ENCODE measurements around the gene ITFG1. TPM values are rescaled to one million over a fixed set of nuclear protein-coding genes. Genes with fewer than 3 reads are reported as not detected.
"Not testable (repeated sequence)": the region's sequence is repeated elsewhere in the genome, so short reads cannot be mapped to it uniquely, and the experiment has no call there.

Gene ITFG1
- total RNA-seq, 2 experiments from 2014 or later = 24.5 to 26.2 TPM

GRCh38 chr16:47475786-47476185 is 14.9 kb upstream of the ITFG1 start:
- ChIA-PET CTCF (no interaction called here), POLR2A (no interaction called here)

DNA sequence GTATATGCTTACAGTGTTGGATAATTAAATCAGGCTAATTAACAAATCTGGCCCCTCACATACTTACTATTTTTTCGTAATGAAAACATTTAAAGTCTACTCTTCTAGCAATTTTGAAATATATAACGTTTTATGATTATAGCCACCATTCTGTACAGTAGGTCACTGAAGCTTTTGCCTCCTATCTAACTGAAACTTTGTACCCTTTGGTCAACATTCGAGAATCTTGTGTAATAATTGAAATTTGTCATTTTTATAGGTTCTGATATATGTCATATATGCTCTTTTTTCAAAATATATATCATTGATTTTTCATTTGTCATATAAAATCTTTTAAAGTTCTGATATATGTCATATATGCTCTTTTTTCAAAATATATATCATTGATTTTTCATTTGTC is 12.9 kb upstream of the ITFG1 start:
- POLR2A ChIA-PET = no interaction called here
- CTCF ChIA-PET = no interaction called here

DNA sequence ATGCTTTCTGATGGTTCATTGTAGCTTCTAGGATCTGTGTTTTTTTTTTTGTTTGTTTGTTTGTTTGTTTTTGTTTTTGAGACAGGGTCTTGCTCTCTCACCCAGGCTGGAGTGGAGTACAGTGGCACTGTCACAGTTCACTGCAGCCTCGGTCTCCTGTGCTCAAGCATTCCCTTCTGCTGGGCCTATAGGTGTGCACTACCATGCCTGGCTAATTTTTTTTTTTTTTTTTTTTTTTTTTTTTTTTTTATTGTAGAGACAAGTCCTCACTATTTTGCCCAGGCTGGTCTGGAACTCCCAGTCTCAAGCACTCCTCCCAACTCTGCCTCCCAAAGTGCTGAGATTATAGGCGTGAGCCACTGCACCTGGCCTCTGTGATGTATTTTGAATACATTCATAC is 12.1 kb upstream of the ITFG1 start:
- CTCF ChIA-PET, POLR2A ChIA-PET: not testable (repeated sequence)

GRCh38 chr16:47470810-47471209 is 9.9 kb upstream of the ITFG1 start:
- POLR2A ChIA-PET = no interaction called here
- CTCF ChIA-PET = no interaction called here

GRCh38 chr16:47470211-47470610 is 9.3 kb upstream of the ITFG1 start:
- ChIA-PET CTCF (no interaction called here), POLR2A (no interaction called here)

DNA sequence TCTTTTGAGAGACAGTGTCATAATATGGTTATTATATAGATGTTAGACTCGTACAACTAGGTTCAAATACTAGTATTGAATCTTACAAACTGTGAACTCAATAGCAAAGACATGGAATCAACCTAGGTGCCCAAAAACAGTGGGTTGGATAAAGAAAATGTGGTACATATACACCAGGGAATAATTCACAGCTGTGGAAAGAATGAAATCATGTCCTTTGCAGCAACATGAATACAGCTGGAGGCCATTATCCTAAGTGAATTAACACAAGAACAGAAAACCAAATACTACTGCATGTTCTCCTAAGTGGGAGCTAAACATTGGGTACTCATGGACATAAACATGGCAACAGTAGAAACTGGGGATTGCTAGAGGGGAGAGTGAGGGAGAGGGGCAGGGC is 8.4 kb upstream of the ITFG1 start:
- POLR2A ChIA-PET = no interaction called here

GRCh38 chr16:47468070-47468689 is 7.3 kb upstream of the ITFG1 start:
- CTCF ChIA-PET, POLR2A ChIA-PET: not testable (repeated sequence)

More for the DNA sequence above, 8.4 kb upstream of the ITFG1 start:
- CTCF ChIA-PET = interaction anchor here (0.6 kb wide), 1 partner anchor 24 kb away, joined by 3 read pairs; no protein-coding TSS in a partner anchor

- ChIA-PET POLR2A (no interaction called here), CTCF (interaction anchor here (1.0 kb wide), 1 partner anchor 12 kb away, joined by 4 read pairs; no protein-coding TSS in a partner anchor)
Observed at GRCh38 chr16:47467501-47467900, 6.6 kb upstream of the ITFG1 start.

- CTCF ChIA-PET = no interaction called here
- POLR2A ChIA-PET = no interaction called here
Observed at GRCh38 chr16:47465919-47466630, 5.2 kb upstream of the ITFG1 start.

DNA sequence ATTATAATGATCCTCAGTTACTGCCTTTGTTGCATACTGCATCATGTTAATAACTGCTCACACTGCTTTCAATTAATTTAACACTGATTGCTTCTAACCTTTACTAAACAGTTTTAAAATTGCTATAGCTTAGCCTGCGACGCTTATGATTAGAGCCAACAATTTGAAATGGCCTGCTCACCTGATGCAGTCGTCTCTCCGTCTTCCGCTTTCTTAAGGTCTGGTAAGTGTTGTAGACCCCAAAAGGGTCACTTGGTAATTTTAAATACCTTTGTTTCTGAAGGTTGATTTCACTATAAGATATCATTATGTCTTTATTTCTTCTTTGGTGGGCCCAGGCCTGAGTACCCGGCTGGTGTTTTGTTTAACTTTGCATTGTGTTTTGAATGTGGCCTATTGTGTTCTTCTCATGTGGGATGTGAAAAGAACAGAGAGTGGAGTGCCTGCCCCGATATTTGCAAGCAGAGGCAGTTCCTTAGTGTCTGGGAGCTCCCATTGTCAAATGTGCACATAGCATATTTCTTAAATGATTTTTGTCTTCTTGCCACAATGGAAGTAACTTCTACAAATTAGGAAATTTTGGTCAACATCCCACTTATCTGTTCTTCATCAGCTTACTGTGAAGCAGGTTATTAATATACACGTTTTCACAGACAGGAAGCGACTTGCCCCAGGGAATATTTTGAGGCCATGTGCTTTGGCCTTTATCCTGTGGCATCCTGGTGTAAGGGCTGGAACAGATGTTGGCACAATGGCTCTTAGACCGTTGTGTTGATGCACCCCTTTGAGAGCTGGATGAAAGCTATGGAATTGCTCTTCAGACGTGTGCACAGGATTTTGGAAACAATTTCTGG is 3.1 kb upstream of the ITFG1 start:
- CTCF ChIA-PET = interaction anchor here (0.6 kb wide), 1 partner anchor 676 kb away, joined by 6 read pairs; no protein-coding TSS in a partner anchor
- POLR2A ChIA-PET = no interaction called here

DNA sequence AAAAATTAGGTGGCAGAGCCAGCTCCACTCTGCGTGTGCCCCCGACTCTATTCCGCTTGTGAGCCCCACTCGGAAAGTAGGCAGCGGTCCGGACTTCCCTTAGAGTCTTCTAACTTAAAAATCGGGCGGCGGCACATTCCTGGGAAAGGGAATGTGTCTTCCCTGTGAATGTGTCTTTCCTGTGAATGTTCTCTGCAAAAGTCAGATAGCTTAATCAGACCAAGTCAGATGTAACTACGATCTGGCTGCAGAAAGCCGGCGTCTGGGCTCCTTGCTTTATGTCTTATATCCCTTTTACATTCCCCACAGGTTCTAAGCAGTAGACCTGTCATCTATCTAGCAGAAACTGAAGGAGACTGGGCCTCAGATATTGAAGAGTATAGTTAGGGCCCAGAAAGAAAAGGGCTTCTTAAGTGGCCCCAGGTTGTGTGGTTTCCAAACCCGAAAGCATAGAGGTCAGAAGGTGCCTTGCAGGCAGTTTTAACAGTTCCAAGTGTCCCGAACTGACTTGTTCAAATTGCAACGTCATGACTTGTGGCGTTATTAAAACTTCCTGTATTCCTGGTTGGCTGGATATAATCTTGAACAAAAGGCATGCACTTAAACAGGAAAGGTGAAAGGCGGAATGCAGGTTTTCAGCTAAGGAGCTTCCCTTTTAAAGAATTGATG is 869 bp upstream of the ITFG1 start:
- POLR2A ChIA-PET = interaction anchor here (0.6 to 1.5 kb wide), 4 partner anchors 10 to 489 kb away, joined by 4 to 5 read pairs (median 4); partner anchors contain the start of gene NETO2
- CTCF ChIA-PET = interaction anchor here (1.1 to 1.4 kb wide), 3 partner anchors 320 to 1161 kb away, joined by 3 to 5 read pairs (median 3); no protein-coding TSS in a partner anchor

DNA sequence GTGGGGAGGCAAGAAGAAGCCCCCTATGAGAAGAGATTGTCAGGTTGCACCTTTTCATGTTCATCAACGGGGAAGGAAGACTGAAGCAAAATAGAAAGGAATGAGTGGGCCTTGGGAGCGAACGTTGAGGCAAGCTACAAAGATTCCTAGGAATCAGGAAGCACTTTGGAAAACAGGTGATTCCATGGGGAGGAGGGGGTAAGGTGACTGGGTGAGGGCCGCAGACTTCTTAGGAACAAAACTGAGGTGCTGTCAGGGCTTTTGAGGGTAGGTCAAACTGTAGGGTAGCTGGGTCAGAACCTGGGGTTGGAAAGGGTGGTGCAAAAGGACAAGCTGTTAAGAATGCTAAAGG is 528 bp downstream of the ITFG1 start:
- ChIA-PET CTCF (interaction anchor here (1.3 kb wide), 1 partner anchor 316 kb away, joined by 4 read pairs; the partner anchor contains the start of gene NETO2), POLR2A (interaction anchor here (1.3 to 1.5 kb wide), 3 partner anchors 9 to 488 kb away, joined by 3 to 5 read pairs (median 4); partner anchors contain the start of gene NETO2)

- CTCF ChIA-PET = no interaction called here
- POLR2A ChIA-PET = interaction anchor here (1.3 kb wide), 1 partner anchor 315 kb away, joined by 3 read pairs; the partner anchor contains the start of gene NETO2
Observed at GRCh38 chr16:47459603-47460002, 1.3 kb downstream of the ITFG1 start.

DNA sequence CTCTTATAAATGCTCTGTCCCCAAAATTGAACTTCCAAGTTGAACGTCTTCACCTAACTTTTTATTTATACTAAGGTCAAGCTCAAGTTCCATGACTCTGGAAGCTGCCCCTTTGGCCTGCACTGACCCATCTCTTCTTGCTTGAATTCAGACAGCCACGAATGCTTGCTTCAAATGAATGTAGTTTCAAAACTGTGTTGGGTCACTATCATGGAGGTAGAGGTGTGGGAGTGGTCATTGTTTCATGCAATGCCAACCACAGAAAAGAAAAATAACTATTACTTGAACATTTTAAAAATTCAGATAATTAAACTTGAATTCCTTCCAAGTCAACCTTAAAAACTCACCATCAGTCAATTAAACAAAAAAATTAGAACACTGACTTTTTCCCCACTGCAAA is 2.5 kb downstream of the ITFG1 start:
- CTCF ChIA-PET = no interaction called here

GRCh38 chr16:47449788-47450187 is 11.1 kb downstream of the ITFG1 start:
- ChIA-PET POLR2A (no interaction called here), CTCF (interaction anchor here (0.6 kb wide), 1 partner anchor 248 kb away, joined by 3 read pairs; no protein-coding TSS in a partner anchor)

More for the DNA sequence above, 2.5 kb downstream of the ITFG1 start:
- POLR2A ChIA-PET = no interaction called here

GRCh38 chr16:47448830-47449575 is 11.9 kb downstream of the ITFG1 start:
- POLR2A ChIA-PET = no interaction called here

DNA sequence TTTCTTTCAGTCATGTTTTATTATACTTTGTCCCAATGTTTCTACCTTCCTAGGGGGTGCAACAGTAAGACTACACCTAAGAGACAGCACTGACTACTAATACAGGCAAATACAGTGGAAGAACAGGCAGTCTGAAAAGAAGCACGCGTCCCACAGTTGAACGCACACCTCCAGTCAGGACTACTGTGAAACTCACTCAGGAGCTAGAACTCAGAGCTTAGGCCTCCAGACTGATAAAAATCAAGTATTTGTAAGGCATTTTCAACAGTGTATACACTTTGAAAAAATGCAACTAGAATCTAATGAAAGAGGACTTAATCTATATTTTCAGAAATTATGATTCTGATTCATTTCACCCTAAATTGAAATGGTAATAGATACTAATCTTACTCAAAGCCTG is 14.4 kb downstream of the ITFG1 start:
- CTCF ChIA-PET = no interaction called here
- POLR2A ChIA-PET = no interaction called here

More at GRCh38 chr16:47448830-47449575, 11.9 kb downstream of the ITFG1 start:
- CTCF ChIA-PET = no interaction called here

DNA sequence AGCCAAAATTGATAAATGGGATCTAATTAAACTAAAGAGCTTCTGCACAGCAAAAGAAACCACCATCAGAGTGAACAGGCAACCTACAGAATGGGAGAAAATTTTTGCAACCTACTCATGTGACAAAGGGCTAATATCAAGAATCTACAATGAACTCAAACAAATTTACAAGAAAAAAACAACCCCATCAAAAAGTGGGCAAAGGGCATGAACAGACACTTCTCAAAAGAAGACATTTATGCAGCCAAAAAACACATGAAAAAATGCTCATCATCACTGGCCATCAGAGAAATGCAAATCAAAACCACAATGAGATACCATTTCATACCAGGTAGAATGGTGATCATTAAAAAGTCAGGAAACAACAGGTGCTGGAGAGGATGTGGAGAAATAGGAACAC is 18.0 kb downstream of the ITFG1 start:
- CTCF ChIA-PET, POLR2A ChIA-PET: not testable (repeated sequence)

DNA sequence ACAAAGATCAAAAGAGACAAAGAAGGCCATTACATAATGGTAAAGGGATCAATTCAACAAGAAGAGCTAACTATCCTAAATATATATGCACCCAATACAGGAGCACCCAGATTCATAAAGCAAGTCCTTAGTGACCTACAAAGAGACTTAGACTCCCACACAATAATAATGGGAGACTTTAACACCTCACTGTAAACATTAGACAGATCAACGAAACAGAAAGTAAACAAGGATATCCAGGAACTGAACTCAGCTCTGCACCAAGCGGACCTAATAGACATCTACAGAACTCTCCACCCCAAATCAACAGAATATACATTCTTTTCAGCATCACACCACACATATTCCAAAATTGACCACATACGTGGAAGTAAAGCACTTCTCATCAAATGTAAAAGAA is 20.8 kb downstream of the ITFG1 start:
- POLR2A ChIA-PET, CTCF ChIA-PET: not testable (repeated sequence)

Data from activated CD8-positive, alpha-beta memory T cell treated with anti-CD3 and anti-CD28 coated beads for 36 hours (primary cell).